Naive B cell (primary cell): Measurements from ENCODE around the gene RNU6-9. TPM values are rescaled to one million over a fixed set of nuclear protein-coding genes. Genes with fewer than 3 reads are reported as not detected.
"Not testable (repeated sequence)": the region's sequence is repeated elsewhere in the genome, so short reads cannot be mapped to it uniquely, and the experiment has no call there.

Experiments
- ATAC-seq, 2 donors: fragments of 150-1000 bp; cut with Tn5 transposase; 2 replicates each; pipeline ENCODE4 v1.10.0; 2021; ENCODE audit warnings: low read depth in 2 of 2, mild to moderate bottlenecking in 2 of 2, moderate library complexity in 2 of 2
- DNase-seq: peaks from one replicate; pipeline ENCODE4 v3.0.0; 2022
- H3K27ac Mint-ChIP-seq, 6 donors: one replicate each; pipeline ENCODE4 v1.8.0; 2020 to 2022; ENCODE audit warnings: mild to moderate bottlenecking in 6 of 6, mixed read lengths in 6 of 6, moderate library complexity in 5 of 6, inconsistent platforms in 2 of 6
- H3K27me3 Mint-ChIP-seq, 3 donors: one replicate each; pipeline ENCODE4 v1.8.0; 2021 to 2022; ENCODE audit warnings: mixed read lengths in 3 of 3, mild to moderate bottlenecking in 1 of 3
- H3K36me3 Mint-ChIP-seq, 2 donors: one replicate each; pipeline ENCODE4 v1.8.0; 2020 to 2022; ENCODE audit warnings: mixed read lengths in 2 of 2, inconsistent platforms in 1 of 2, mild to moderate bottlenecking in 1 of 2
- H3K4me1 Mint-ChIP-seq, 3 donors: one replicate each; pipeline ENCODE4 v1.8.0; 2020 to 2022; ENCODE audit warnings: mixed read lengths in 3 of 3, inconsistent platforms in 1 of 3, mild to moderate bottlenecking in 1 of 3, moderate library complexity in 1 of 3
- H3K4me3 Mint-ChIP-seq, 8 donors: one replicate each; pipeline ENCODE4 v1.8.0; 2020 to 2022; ENCODE audit warnings: mild to moderate bottlenecking in 8 of 8, mixed read lengths in 8 of 8, moderate library complexity in 8 of 8, inconsistent platforms in 2 of 8
- H3K9me3 Mint-ChIP-seq, 7 donors: one replicate each; pipeline ENCODE4 v1.8.0; 2020 to 2022; ENCODE audit warnings: mixed read lengths in 7 of 7, mild to moderate bottlenecking in 5 of 7, inconsistent platforms in 2 of 7, moderate library complexity in 1 of 7
- polyA plus RNA-seq, 6 donors: library from polyadenylated mRNA; unstranded; fragments of 300-500 nt; fragmentation: Illumina TruSeq; gene quantifications; one replicate each; pipeline ENCODE4 v1.2.3, GENCODE V29; 2021; ENCODE audit warnings: low read depth in 6 of 6

RNU6-9 gene
- not detected for polyA plus RNA-seq

DNA sequence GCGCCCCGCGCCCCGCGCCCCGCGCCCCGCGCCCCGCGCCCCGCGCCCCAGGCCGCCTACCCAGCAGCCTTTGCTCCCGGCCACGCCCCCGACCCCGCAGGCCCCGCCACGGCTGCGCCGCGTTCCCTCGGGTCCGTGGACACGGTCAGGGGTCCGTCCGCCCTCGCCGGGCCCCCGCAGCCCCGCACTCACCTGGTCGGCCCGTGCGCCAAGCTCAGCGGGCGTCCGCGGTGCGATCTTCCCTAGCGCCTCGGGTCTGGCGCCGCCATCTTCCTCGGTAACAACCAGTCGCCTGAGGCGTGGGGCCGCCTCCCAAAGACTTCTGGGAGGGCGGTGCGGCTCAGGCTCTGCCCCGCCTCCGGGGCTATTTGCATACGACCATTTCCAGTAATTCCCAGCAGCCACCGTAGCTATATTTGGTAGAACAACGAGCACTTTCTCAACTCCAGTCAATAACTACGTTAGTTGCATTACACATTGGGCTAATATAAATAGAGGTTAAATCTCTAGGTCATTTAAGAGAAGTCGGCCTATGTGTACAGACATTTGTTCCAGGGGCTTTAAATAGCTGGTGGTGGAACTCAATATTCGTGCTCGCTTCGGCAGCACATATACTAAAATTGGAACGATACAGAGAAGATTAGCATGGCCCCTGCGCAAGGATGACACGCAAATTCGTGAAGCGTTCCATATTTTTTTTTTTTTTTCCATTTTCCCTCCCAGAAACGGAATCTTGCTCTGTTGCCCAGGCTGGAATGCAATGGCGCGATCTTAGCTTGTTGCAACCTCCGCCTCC is at the start of gene RNU6-9, which contains the start of gene MED16:
RNU6-9 (plus strand) TSS at position 591 of the 796 bp plus-strand sequence.
MED16 (minus strand) TSS at position 294 of the 796 bp plus-strand sequence. CDS start 2,056 bp downstream, outside the sequence.
- Mint-ChIP-seq H3K27me3 (no peaks in the 10 kb centered on the region), H3K36me3 (no peaks in the 10 kb centered on the region), H3K4me1 (peaks cover 27 to 37% (median 30%) of the 10 kb centered on the region in 3 donors), H3K9me3 (peaks cover 0 to 3% (median 0%) of the 10 kb centered on the region in 7 donors), H3K27ac (peak within 1 kb of the TSS; percentile 97 to 100 (median 100)), H3K4me3 (peak within 1 kb of the TSS; percentile 88 to 97 (median 94))
- DNase-seq = peak; percentile 94
- ATAC-seq = peak; percentile 91 to 93

DNA sequence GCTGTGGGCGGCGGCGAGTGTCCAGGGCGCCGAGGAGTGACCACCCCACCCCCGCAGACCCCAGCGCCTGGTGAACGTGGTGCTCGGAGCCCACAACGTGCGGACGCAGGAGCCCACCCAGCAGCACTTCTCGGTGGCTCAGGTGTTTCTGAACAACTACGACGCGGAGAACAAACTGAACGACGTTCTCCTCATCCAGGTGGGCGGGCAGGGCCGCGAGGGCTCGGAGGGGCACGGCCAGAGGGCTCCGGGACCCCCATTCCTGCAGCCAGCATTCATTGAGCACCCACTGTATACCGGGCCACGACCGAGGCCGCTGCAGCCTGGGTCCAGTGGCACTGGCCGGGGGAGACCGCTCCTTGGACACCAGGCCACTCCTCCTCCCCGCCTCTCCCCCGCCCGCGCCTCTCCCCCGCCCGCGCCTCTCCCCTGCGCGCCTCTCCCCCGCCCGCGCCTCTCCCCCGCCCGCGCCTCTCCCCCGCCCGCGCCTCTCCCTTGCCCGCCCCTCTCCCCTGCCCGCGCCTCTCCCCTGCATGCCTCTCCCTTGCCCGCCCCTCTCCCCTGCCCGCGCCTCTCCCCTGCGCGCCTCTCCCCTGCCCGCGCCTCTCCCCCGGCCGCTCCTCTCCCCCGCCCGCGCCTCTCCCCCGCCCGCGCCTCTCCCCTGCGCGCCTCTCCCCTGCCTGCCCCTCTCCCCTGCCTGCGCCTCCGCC is 49.3 kb upstream of the RNU6-9 start:
- peak overlapping the region in 1 of 8 donors; percentile 57 for H3K4me3 Mint-ChIP-seq
- DNase-seq = no peak
- peaks cover 0 to 4% (median 0%) of the 10 kb centered on the region in 7 donors for H3K9me3 Mint-ChIP-seq
- no peak for ATAC-seq
- peaks cover 18 to 65% (median 49%) of the 10 kb centered on the region in 3 donors for H3K27me3 Mint-ChIP-seq
- H3K27ac Mint-ChIP-seq = peak overlapping the region in 2 of 6 donors; percentile 75 to 76
- peaks cover 4 to 14% of the 10 kb centered on the region in 2 donors for H3K36me3 Mint-ChIP-seq
- H3K4me1 Mint-ChIP-seq = peaks cover 5 to 13% (median 11%) of the 10 kb centered on the region in 3 donors

GRCh38 chr19:844546-844971 is 48.7 kb upstream of the RNU6-9 start:
- peak overlapping the region in 2 of 8 donors; percentile 36 to 57 for H3K4me3 Mint-ChIP-seq

DNA sequence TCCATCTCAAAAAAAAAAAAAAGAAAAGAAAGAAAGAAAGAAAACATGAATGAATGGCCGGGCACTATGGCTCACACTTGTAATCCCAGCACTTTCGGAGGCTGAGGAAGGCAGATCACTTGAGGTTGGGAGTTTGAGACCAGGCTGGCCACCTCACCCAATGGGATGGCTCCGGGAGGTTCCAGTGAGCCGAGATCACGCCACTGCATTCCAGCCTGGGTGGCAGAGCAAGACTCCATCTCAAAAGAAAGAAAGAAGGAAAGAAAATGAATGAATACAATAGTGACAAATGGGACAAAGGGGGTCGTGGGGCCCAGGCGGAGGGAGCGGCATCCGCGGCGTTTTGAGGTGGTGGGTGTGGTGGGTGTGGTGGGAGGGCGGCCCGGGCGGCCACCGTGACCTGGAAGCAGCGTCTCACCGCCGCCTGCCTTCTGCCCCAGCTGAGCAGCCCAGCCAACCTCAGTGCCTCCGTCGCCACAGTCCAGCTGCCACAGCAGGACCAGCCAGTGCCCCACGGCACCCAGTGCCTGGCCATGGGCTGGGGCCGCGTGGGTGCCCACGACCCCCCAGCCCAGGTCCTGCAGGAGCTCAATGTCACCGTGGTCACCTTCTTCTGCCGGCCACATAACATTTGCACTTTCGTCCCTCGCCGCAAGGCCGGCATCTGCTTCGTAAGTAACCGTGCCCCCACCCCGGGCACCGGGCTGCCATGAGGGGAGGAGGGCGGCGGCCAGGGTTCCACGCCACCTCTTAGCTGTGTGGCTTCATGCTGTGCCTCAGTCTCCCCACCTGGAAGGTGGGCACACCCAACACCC is 47.4 kb upstream of the RNU6-9 start:
- peak overlapping the region in 1 of 8 donors; percentile 70 for H3K4me3 Mint-ChIP-seq
- peaks cover 18 to 81% (median 56%) of the 10 kb centered on the region in 3 donors for H3K27me3 Mint-ChIP-seq
- peaks cover 0 to 4% (median 0%) of the 10 kb centered on the region in 7 donors for H3K9me3 Mint-ChIP-seq
- DNase-seq = no peak
- ATAC-seq = no peak
- no peak overlapping the region for H3K27ac Mint-ChIP-seq
- peaks cover 5 to 13% (median 11%) of the 10 kb centered on the region in 3 donors for H3K4me1 Mint-ChIP-seq
- peaks cover 4 to 14% of the 10 kb centered on the region in 2 donors for H3K36me3 Mint-ChIP-seq

More at GRCh38 chr19:844546-844971, 48.7 kb upstream of the RNU6-9 start:
- H3K27me3 Mint-ChIP-seq = peaks cover 18 to 69% (median 49%) of the 10 kb centered on the region in 3 donors
- no peak for DNase-seq
- H3K36me3 Mint-ChIP-seq = peaks cover 4 to 14% of the 10 kb centered on the region in 2 donors
- ATAC-seq = no peak
- peak overlapping the region in 2 of 6 donors; percentile 75 to 76 for H3K27ac Mint-ChIP-seq
- peaks cover 5 to 13% (median 11%) of the 10 kb centered on the region in 3 donors for H3K4me1 Mint-ChIP-seq
- H3K9me3 Mint-ChIP-seq = peaks cover 0 to 4% (median 0%) of the 10 kb centered on the region in 7 donors

DNA sequence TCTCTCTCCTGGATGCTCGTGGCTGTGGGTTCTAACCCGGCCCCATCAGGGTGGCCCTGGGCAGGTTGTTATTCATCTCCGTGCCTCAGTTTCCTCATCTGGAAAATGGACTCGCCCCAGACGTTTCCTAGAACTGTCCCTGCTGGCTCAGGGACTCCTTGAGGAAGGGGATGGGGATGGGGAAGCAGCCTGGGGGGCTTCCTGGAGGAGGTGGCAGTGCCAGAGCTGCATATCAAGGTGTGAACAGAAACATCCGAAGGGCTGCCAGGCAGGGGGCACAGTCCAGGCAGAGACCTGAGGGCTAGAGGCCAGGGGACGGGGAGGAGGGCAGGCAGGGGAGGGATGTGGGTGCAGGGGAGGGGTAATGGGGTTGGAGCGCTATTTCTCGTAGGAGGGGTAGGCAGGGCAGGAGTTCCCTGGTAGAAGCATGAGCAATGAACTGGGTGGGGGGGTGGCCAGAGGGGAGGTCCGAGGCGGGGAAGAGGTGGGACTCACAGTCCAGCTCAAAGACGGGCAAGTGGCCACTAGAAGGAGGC is 44.8 kb upstream of the RNU6-9 start:
- no peaks in the 10 kb centered on the region for H3K9me3 Mint-ChIP-seq
- no peak overlapping the region for H3K27ac Mint-ChIP-seq
- H3K4me3 Mint-ChIP-seq = no peak overlapping the region

GRCh38 chr19:849195-849594 is 44.1 kb upstream of the RNU6-9 start:
- not testable (repeated sequence) for DNase-seq, H3K27ac Mint-ChIP-seq, H3K36me3 Mint-ChIP-seq, ATAC-seq, H3K9me3 Mint-ChIP-seq, H3K4me3 Mint-ChIP-seq
- Mint-ChIP-seq H3K27me3 (peaks cover 13 to 73% (median 47%) of the 10 kb centered on the region in 3 donors), H3K4me1 (peaks cover 5 to 11% (median 9%) of the 10 kb centered on the region in 3 donors)

More for the DNA sequence above, 44.8 kb upstream of the RNU6-9 start:
- ATAC-seq (no peak), DNase-seq (no peak)
- Mint-ChIP-seq H3K36me3 (peaks cover 0 to 7% of the 10 kb centered on the region in 2 donors), H3K27me3 (peaks cover 13 to 78% (median 49%) of the 10 kb centered on the region in 3 donors), H3K4me1 (peaks cover 5 to 11% (median 9%) of the 10 kb centered on the region in 3 donors)

GRCh38 chr19:850221-850978 is 42.9 kb upstream of the RNU6-9 start:
- H3K27ac Mint-ChIP-seq = no peak overlapping the region
- H3K27me3 Mint-ChIP-seq = peaks cover 13 to 61% (median 39%) of the 10 kb centered on the region in 3 donors
- ATAC-seq (peak in 1 of 2 donors; percentile 25), DNase-seq (no peak)
- peaks cover 0 to 4% (median 4%) of the 10 kb centered on the region in 3 donors for H3K4me1 Mint-ChIP-seq
- H3K9me3 Mint-ChIP-seq = no peaks in the 10 kb centered on the region
- no peaks in the 10 kb centered on the region for H3K36me3 Mint-ChIP-seq
- H3K4me3 Mint-ChIP-seq = peak overlapping the region in 1 of 8 donors; percentile 42

DNA sequence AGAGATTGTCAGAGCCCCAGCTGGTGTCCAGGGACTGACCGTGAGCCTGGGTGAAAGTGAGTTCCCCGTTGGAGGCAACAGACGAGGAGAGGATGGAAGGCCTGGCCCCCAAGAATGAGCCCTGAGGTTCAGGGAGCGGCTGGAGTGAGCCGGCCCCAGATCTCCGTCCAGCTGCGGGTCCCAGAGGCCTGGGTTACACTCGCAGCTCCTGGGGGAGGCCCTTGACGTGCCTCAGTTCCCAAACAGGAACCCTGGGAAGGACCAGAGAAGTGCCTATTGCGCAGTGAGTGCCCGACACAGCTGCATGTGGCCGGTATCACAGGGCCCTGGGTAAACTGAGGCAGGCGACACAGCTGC is 42.3 kb upstream of the RNU6-9 start:
- Mint-ChIP-seq H3K27ac (no peak overlapping the region), H3K27me3 (peaks cover 8 to 55% (median 33%) of the 10 kb centered on the region in 3 donors), H3K36me3 (no peaks in the 10 kb centered on the region), H3K9me3 (no peaks in the 10 kb centered on the region), H3K4me1 (no peaks in the 10 kb centered on the region), H3K4me3 (no peak overlapping the region)
- ATAC-seq (no peak), DNase-seq (no peak)

DNA sequence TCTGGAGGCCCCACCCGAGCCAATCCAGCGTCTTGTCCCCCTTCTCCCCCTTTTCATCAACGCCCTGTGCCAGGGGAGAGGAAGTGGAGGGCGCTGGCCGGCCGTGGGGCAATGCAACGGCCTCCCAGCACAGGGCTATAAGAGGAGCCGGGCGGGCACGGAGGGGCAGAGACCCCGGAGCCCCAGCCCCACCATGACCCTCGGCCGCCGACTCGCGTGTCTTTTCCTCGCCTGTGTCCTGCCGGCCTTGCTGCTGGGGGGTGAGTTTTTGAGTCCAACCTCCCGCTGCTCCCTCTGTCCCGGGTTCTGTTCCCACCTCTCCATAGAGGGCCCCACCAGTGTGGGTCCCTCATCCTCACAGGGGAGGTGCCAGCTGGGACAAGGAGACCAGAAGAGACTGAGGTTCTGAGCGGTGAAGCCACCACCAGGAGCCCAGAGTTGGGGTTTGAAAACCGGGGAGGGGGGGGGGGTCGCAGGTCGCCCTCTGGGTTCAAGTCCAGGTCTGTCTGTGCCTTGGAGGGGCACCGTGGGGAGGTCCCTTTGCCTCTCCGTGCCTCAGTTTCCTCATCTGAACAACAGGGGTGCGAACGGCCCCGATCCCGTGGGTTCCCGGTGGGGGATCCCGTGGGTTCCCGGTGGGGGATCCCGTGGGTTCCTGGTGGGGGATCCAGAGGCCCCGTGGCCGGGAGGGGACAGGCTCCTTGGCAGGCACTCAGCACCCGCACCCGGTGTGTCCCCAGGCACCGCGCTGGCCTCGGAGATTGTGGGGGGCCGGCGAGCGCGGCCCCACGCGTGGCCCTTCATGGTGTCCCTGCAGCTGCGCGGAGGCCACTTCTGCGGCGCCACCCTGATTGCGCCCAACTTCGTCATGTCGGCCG is 40.9 kb upstream of the RNU6-9 start, which contains the start of gene ELANE:
ELANE (plus strand) TSS at position 168 of the 878 bp plus-strand sequence; CDS start at position 194, 26 bp downstream.
- Mint-ChIP-seq H3K27me3 (peaks cover 3 to 44% (median 22%) of the 10 kb centered on the region in 3 donors), H3K4me3 (no peak within 1 kb of the TSS), H3K36me3 (no peaks in the 10 kb centered on the region), H3K27ac (no peak within 1 kb of the TSS), H3K4me1 (peaks cover 0 to 1% (median 0%) of the 10 kb centered on the region in 3 donors), H3K9me3 (no peaks in the 10 kb centered on the region)
- DNase-seq (no peak), ATAC-seq (no peak)

GRCh38 chr19:853014-853585 is 40.2 kb upstream of the RNU6-9 start:
- Mint-ChIP-seq H3K27me3 (peaks cover 0 to 41% (median 14%) of the 10 kb centered on the region in 3 donors), H3K36me3 (no peaks in the 10 kb centered on the region), H3K27ac (no peak overlapping the region), H3K4me3 (no peak overlapping the region), H3K9me3 (no peaks in the 10 kb centered on the region), H3K4me1 (peaks cover 0 to 3% (median 0%) of the 10 kb centered on the region in 3 donors)
- DNase-seq (no peak), ATAC-seq (no peak)
